OCI-LY7 (cell line): ENCODE measurements around the gene FAM222A. TPM values are rescaled to one million over a fixed set of nuclear protein-coding genes. Genes with fewer than 3 reads are reported as not detected.

Experiments
- BruUV-seq: library from RNA; stranded (reverse); fragments of 400-500 nt; replicated peaks from 2 replicates; lab custom pipeline; 2021; lab: Mats Ljungman, UMichigan
- CTCF ChIA-PET: fragments of 300-600 bp; sonication (Branson Sonifier 250); formaldehyde crosslinking; loops from one replicate; lab custom pipeline; 2022; ENCODE audit warnings: antibody characterized with exemption; ENCODE audit not compliant: unreplicated experiment; lab: Charles Lee
- POLR2A ChIA-PET: fragments of 300-600 bp; sonication (Branson Sonifier 250); formaldehyde crosslinking; loops from one replicate; lab custom pipeline; 2022; ENCODE audit warnings: antibody characterized with exemption; lab: Charles Lee
- DNase-seq: peaks from one replicate; pipeline ENCODE4 v3.0.0-alpha.2; 2015; ENCODE audit warnings: low spot score
- H2AFZ ChIP-seq: fragments of 200-600 bp; sonication (generic), shearing (Covaris generic); 2 replicates; pipeline ENCODE4 v1.6.1; 2014; ENCODE audit warnings: mild to moderate bottlenecking, antibody characterized with exemption, low read length, moderate library complexity
- H3K27ac ChIP-seq: fragments of 200-600 bp; sonication (generic); 2 replicates; pipeline ENCODE4 v1.5.1; 2014; ENCODE audit warnings: mixed run types, low read depth, mild to moderate bottlenecking, moderate library complexity, low read length, inconsistent platforms; ENCODE audit not compliant: poor library complexity, severe bottlenecking
- H3K36me3 ChIP-seq: fragments of 200-600 bp; sonication (generic); 2 replicates; pipeline ENCODE4 v1.6.1; 2014; ENCODE audit warnings: mild to moderate bottlenecking, antibody characterized with exemption, low read length, moderate library complexity, mixed read lengths; ENCODE audit not compliant: insufficient read depth
- H3K4me1 ChIP-seq: fragments of 200-600 bp; sonication (generic); 2 replicates; pipeline ENCODE4 v1.5.1; 2014; ENCODE audit warnings: mild to moderate bottlenecking, low read length; ENCODE audit not compliant: insufficient read depth, poor library complexity, severe bottlenecking
- H3K4me2 ChIP-seq: fragments of 200-600 bp; sonication (generic); 2 replicates; pipeline ENCODE4 v1.6.1; 2014; ENCODE audit warnings: mild to moderate bottlenecking, low read length
- H3K4me3 ChIP-seq: fragments of 200-600 bp; sonication (generic); 2 replicates; pipeline ENCODE4 v1.5.1; 2014; ENCODE audit warnings: mild to moderate bottlenecking, low read depth, low read length; ENCODE audit not compliant: poor library complexity, severe bottlenecking
- H3K79me2 ChIP-seq: fragments of 200-600 bp; sonication (generic); 2 replicates; pipeline ENCODE4 v1.6.1; 2016; ENCODE audit warnings: low read depth, mild to moderate bottlenecking, low read length, moderate library complexity, mixed read lengths; ENCODE audit not compliant: insufficient read depth
- H3K9me2 ChIP-seq: fragments of 200-600 bp; sonication (generic); 2 replicates; pipeline ENCODE4 v1.6.1; 2016; ENCODE audit warnings: mild to moderate bottlenecking, low read length, mixed read lengths; ENCODE audit not compliant: insufficient read depth
- H3K9me3 ChIP-seq: fragments of 200-600 bp; sonication (generic); 2 replicates; pipeline ENCODE4 v1.6.1; 2014; ENCODE audit warnings: mild to moderate bottlenecking, mixed run types, low read length, mixed read lengths
- H4K20me1 ChIP-seq: fragments of 200-600 bp; sonication (generic); 2 replicates; pipeline ENCODE4 v1.6.1; 2014; ENCODE audit warnings: mild to moderate bottlenecking, antibody characterized with exemption, low read length, moderate library complexity, mixed read lengths; ENCODE audit not compliant: insufficient read depth
- EZH2phosphoT487 ChIP-seq: fragments of 200-600 bp; sonication (generic); IDR thresholded peaks from 2 replicates; pipeline ENCODE4 v1.6.1; 2018; ENCODE audit warnings: low read depth, borderline replicate concordance, mild to moderate bottlenecking, mixed run types, antibody characterized with exemption, low read length, moderate library complexity, mixed read lengths
- intact Hi-C: fragments of 100-400 bp; cut with micrococcal nuclease; formaldehyde crosslinking; loops from one replicate; pipeline ENCODE4 v1.10.0; 2022; ENCODE audit not compliant: unreplicated experiment
- total RNA-seq, 2 experiments: library from RNA; depleted of rRNA in 1 of 2; stranded (reverse); fragments of >200 nt in 1 of 2; shearing (Covaris generic) in 1 of 2; gene quantifications; 2 replicates each; pipeline ENCODE4 v1.2.3, GENCODE V29; 2014 to 2022
- TF ChIP-seq, protein P1 (sequence below): fragments of 200-600 bp; sonication (generic); conservative IDR thresholded peaks from 2 replicates; pipeline ENCODE4 v1.5.1; 2014; ENCODE audit warnings: mild to moderate bottlenecking, antibody characterized with exemption, low read length, moderate library complexity, mixed read lengths

The FAM222A gene
- total RNA-seq, 2 experiments from 2014 or later, result 0.98 to 1.8 TPM

DNA sequence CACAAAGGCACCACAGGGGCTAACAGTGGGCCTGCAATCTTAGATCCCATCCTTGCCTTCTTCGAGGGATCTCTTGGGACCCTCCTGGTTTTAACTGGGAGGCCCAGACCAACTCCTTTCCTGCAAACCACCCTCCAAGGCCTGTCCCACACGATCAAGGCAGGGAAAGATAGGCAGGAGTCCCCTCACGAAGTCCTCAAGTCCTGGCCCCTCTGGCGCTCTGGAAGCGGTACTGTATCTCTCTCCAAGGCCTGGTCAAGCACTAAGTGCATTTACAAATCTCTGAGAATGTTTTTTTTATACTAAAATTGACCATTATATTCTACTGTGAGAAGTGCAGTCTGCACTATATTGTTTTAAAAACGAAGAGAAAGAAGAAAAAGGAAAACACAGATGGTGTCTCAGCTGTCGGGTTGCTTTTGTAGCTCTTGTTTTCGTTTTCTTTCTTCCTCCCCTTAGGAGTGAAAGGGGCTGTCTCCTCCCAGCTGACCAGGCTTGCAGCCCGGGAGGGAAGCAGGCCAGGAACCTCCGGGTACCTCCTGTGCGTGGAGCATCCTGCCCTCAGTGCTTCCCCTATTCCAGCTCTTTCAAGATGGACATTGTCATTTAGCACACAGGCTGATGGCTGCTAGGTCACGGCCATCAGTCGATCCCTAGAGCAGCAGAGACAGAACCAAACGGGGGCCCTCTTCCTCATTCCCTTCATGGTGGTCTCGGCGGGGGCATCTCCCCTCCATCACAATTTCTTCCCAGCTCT is 56.7 kb downstream of the FAM222A start:
- intact Hi-C loops, result no loop called here
- Histone ChIP-seq H3K4me1 (no peaks in the 10 kb centered on the region), H4K20me1 (no peaks in the 10 kb centered on the region), H3K4me2 (no peak overlapping the region), H3K9me2 (no peaks in the 10 kb centered on the region), H3K9me3 (no peaks in the 10 kb centered on the region), H3K4me3 (no peak overlapping the region), H3K27ac (no peak overlapping the region), H2AFZ (no peak overlapping the region), H3K79me2 (no peaks in the 10 kb centered on the region), H3K36me3 (no peaks in the 10 kb centered on the region)
- BruUV-seq, result no TSS peak
- no peak for DNase-seq
- ChIA-PET CTCF (no interaction called here), POLR2A (interaction anchor here (0.6 kb wide), 1 partner anchor 142 kb away, joined by 3 read pairs; no protein-coding TSS in a partner anchor)
- TF ChIP-seq, protein P1, sequence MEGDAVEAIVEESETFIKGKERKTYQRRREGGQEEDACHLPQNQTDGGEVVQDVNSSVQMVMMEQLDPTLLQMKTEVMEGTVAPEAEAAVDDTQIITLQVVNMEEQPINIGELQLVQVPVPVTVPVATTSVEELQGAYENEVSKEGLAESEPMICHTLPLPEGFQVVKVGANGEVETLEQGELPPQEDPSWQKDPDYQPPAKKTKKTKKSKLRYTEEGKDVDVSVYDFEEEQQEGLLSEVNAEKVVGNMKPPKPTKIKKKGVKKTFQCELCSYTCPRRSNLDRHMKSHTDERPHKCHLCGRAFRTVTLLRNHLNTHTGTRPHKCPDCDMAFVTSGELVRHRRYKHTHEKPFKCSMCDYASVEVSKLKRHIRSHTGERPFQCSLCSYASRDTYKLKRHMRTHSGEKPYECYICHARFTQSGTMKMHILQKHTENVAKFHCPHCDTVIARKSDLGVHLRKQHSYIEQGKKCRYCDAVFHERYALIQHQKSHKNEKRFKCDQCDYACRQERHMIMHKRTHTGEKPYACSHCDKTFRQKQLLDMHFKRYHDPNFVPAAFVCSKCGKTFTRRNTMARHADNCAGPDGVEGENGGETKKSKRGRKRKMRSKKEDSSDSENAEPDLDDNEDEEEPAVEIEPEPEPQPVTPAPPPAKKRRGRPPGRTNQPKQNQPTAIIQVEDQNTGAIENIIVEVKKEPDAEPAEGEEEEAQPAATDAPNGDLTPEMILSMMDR, result no peak
- TF ChIP-seq EZH2phosphoT487, result no peak

DNA sequence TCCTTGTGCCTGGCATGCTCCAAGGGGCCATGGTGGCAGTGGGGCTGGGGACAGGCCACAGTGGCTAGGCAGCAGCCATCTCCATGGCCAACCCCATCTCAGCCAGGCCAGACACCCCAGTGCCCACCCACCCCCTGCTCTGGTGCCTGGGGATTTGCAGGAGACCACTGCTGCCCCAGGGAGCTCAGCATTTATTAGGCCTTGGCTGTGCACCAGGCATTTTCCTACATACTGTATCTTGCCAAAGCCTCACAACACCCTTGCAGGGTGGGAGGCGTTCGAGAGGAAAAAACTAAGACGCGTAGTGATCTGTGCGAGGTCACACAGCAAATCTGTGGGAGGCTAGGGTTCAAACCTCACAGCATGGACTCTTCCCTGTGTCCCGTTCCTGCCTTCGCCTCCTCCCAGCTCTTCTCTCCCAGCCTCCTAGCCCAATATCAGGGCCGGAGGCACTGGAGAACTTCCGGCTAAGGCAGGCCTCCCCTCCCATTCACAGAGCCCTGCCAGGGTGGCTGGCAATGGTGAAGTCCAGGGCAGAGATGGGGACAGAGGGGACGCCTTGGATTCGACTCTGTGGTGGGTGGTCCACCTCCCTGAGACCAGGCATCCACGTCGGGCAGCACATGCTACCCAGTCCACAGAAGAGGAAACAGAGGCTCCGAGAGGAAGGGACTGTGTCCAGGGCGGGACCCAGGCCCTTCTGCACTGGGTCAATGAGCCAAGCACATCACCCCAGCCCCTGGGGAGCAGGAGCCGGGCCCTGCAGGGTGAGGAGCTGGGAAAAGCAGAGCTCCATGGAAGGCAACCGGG is 57.4 kb downstream of the FAM222A start:
- no peak overlapping the region for H3K27ac ChIP-seq
- no peak overlapping the region for H3K4me2 ChIP-seq
- no peaks in the 10 kb centered on the region for H4K20me1 ChIP-seq
- no peak overlapping the region for H2AFZ ChIP-seq
- BruUV-seq, result no TSS peak
- H3K79me2 ChIP-seq, result no peaks in the 10 kb centered on the region
- ChIA-PET POLR2A (no interaction called here), CTCF (no interaction called here)
- DNase-seq, result no peak
- H3K9me3 ChIP-seq, result no peaks in the 10 kb centered on the region
- H3K4me1 ChIP-seq, result no peaks in the 10 kb centered on the region
- TF ChIP-seq, protein P1, result no peak
- TF ChIP-seq EZH2phosphoT487, result no peak
- intact Hi-C loops, result no loop called here
- no peak overlapping the region for H3K4me3 ChIP-seq
- no peaks in the 10 kb centered on the region for H3K9me2 ChIP-seq
- H3K36me3 ChIP-seq, result no peaks in the 10 kb centered on the region
